ENCODE measurements around the gene PEX16. TPM values are rescaled to one million over a fixed set of nuclear protein-coding genes. Genes with fewer than 3 reads are reported as not detected.

The PEX16 gene
- total RNA-seq, 1 experiment from 2014 or later = 28.1 TPM

DNA sequence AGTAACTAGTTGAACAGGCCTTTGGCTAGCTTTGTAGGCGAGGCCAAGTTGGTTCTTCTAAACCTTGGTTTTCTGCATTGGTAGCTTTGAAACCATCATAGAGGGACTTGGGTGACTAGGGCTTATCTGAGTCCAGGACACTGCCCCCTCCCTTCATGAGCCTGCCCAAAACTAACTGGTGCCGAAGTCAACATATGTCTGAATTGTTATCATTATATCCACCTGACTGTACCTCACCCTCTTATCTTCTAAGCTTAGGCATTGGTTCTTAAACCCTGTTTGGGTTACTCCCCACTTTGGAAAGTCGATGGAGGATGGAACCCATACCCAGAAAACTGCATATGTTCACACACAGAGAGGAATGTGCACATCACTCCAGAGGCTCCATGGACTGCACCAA is 39.8 kb downstream of the PEX16 start:
- Mint-ChIP-seq H3K4me3 (ENCODE audit: unreplicated experiment) (no peak overlapping the region), H3K4me1 (ENCODE audit: insufficient read depth, unreplicated experiment) (peaks cover 12% of the 10 kb centered on the region), H3K9me3 (ENCODE audit: unreplicated experiment) (no peaks in the 10 kb centered on the region), H3K36me3 (ENCODE audit: insufficient read depth, unreplicated experiment) (peaks cover 12% of the 10 kb centered on the region), H3K27ac (ENCODE audit: low read depth, unreplicated experiment) (no peak overlapping the region), H3K27me3 (ENCODE audit: insufficient read depth, unreplicated experiment) (no peaks in the 10 kb centered on the region)
- CTCF ChIA-PET = no interaction called here
- intact Hi-C loops (cut with micrococcal nuclease) = no loop called here
- POLR2A ChIA-PET = no interaction called here
- TF ChIP-seq, protein P1, sequence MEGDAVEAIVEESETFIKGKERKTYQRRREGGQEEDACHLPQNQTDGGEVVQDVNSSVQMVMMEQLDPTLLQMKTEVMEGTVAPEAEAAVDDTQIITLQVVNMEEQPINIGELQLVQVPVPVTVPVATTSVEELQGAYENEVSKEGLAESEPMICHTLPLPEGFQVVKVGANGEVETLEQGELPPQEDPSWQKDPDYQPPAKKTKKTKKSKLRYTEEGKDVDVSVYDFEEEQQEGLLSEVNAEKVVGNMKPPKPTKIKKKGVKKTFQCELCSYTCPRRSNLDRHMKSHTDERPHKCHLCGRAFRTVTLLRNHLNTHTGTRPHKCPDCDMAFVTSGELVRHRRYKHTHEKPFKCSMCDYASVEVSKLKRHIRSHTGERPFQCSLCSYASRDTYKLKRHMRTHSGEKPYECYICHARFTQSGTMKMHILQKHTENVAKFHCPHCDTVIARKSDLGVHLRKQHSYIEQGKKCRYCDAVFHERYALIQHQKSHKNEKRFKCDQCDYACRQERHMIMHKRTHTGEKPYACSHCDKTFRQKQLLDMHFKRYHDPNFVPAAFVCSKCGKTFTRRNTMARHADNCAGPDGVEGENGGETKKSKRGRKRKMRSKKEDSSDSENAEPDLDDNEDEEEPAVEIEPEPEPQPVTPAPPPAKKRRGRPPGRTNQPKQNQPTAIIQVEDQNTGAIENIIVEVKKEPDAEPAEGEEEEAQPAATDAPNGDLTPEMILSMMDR (IDR thresholded peaks at IDR 0.05; ENCODE audit: unreplicated experiment) = no peak
- no TSS peak for BruUV-seq (replicated peaks)
- no peak for DNase-seq (ENCODE audit: unreplicated experiment)

DNA sequence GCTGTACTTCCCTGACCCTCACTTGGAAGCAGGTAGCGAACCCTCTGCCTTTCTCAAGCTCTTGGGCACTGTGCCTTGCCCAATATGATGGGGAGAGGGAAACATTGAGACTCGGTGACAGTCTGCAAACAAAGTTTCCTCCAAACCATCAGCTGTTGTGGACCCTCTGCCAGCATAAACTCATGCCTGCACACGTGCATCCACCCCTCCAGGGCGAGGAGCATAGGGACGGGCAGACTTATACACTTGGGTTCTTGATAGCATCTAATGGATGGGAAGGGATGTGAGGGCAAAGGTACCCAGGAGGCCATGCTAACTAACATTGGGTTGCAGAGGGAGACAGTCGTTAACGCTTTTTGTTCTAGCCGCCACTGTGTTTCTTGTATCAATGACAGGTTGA is 40.5 kb downstream of the PEX16 start:
- POLR2A ChIA-PET = no interaction called here

DNA sequence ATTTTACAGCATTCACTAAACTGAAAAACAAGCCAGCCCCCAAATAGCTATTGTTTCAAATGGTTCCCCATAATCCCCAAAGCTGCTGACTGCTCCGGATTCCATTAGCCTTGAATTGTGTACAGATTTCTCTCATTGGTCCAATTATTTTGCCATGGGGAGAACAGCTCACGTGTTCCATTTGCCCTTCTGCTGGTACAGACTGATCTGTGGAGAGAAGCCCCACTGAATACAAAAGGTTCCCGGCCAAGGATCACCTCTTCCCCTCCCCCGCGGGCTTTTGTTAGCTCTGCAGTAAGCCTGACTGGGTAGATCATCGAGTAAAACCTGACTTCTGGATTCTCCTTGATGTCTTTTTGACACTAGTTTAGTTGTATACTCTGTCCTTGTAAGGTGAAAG is 41.3 kb downstream of the PEX16 start:
- no TSS peak for BruUV-seq (replicated peaks)
- TF ChIP-seq, protein P1 (IDR thresholded peaks at IDR 0.05; ENCODE audit: unreplicated experiment) = no peak
- no peaks in the 10 kb centered on the region for H3K9me3 Mint-ChIP-seq (ENCODE audit: unreplicated experiment)
- ChIA-PET POLR2A (interaction anchor here (0.7 kb wide), 1 partner anchor 14 kb away, joined by 3 read pairs; no protein-coding TSS in a partner anchor), CTCF (no interaction called here)
- intact Hi-C loops (cut with micrococcal nuclease) = no loop called here
- H3K4me3 Mint-ChIP-seq (ENCODE audit: unreplicated experiment) = no peak overlapping the region
- H3K36me3 Mint-ChIP-seq (ENCODE audit: insufficient read depth, unreplicated experiment) = peaks cover 16% of the 10 kb centered on the region
- peaks cover 12% of the 10 kb centered on the region for H3K4me1 Mint-ChIP-seq (ENCODE audit: insufficient read depth, unreplicated experiment)
- DNase-seq (ENCODE audit: unreplicated experiment) = no peak
- no peak overlapping the region for H3K27ac Mint-ChIP-seq (ENCODE audit: low read depth, unreplicated experiment)
- H3K27me3 Mint-ChIP-seq (ENCODE audit: insufficient read depth, unreplicated experiment) = no peaks in the 10 kb centered on the region

More for the DNA sequence above, 40.5 kb downstream of the PEX16 start:
- Mint-ChIP-seq H3K4me1 (ENCODE audit: insufficient read depth, unreplicated experiment) (peaks cover 12% of the 10 kb centered on the region), H3K27ac (ENCODE audit: low read depth, unreplicated experiment) (no peak overlapping the region), H3K27me3 (ENCODE audit: insufficient read depth, unreplicated experiment) (no peaks in the 10 kb centered on the region), H3K36me3 (ENCODE audit: insufficient read depth, unreplicated experiment) (peaks cover 12% of the 10 kb centered on the region), H3K9me3 (ENCODE audit: unreplicated experiment) (no peaks in the 10 kb centered on the region), H3K4me3 (ENCODE audit: unreplicated experiment) (no peak overlapping the region)
- intact Hi-C loops (cut with micrococcal nuclease) = no loop called here
- CTCF ChIA-PET = no interaction called here
- TF ChIP-seq, protein P1 (IDR thresholded peaks at IDR 0.05; ENCODE audit: unreplicated experiment) = no peak
- no TSS peak for BruUV-seq (replicated peaks)
- DNase-seq (ENCODE audit: unreplicated experiment) = no peak

DNA sequence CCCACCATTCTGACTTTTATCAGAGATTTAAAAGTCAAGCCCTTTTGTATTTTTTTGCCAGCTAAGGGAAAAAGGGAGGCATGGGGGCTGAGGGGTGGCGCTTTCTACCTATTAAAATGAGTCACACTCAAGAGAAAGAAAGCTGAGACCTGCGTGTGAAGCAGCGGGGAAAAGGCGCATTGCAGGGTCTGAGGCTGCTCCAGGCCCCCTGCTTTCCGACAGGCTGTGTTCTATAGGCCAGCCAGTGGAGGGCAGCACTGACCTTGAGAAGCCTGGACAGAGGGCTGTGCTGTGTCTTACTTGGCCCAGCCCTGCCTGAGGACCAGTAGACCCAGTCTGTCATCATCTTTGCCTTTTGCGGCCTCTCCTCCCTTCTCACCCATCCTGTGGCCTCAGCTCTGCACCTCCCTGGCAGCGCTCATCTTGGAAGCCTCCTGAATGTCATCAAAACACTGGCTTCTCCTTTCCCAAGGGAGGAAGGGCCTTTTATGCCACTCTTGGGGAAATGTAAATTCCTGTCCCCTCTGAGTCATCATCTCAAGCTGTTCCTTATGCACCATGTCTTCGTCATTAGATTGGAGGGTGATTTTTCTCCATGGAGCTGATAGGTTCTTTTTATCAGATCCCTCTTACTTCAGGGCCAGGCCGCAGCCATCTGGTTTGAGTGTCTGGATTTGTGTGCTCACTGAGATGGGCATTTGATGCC is 44.9 kb downstream of the PEX16 start:
- CTCF ChIA-PET = interaction anchor here (0.6 to 2.3 kb wide), 19 partner anchors 9 to 934 kb away, joined by 3 to 13 read pairs (median 3); no protein-coding TSS in a partner anchor
- intact Hi-C loops (cut with micrococcal nuclease) = loop anchor here (1.0 kb wide), 1 partner anchor 133 kb away; no protein-coding TSS in a partner anchor
- TF ChIP-seq, protein P1 (IDR thresholded peaks at IDR 0.05; ENCODE audit: unreplicated experiment) = peak; percentile 76
- BruUV-seq (replicated peaks) = no TSS peak
- POLR2A ChIA-PET = interaction anchor here (0.7 to 3.2 kb wide), 7 partner anchors 9 to 130 kb away, joined by 3 to 16 read pairs (median 4); partner anchors contain the start of genes CRY2 and PEX16
- Mint-ChIP-seq H3K4me3 (ENCODE audit: unreplicated experiment) (no peak overlapping the region), H3K9me3 (ENCODE audit: unreplicated experiment) (no peaks in the 10 kb centered on the region), H3K27me3 (ENCODE audit: insufficient read depth, unreplicated experiment) (no peaks in the 10 kb centered on the region), H3K27ac (ENCODE audit: low read depth, unreplicated experiment) (no peak overlapping the region), H3K4me1 (ENCODE audit: insufficient read depth, unreplicated experiment) (no peaks in the 10 kb centered on the region), H3K36me3 (ENCODE audit: insufficient read depth, unreplicated experiment) (peaks cover 43% of the 10 kb centered on the region)
- DNase-seq (ENCODE audit: unreplicated experiment) = peak; percentile 75

Data from MCF 10A (cell line).